ENCODE measurements around the gene ILDR2.
A peak's percentile ranks its signal among the peaks of the same experiment; 100 is the strongest.
"Not testable (repeated sequence)": the region's sequence is repeated elsewhere in the genome, so short reads cannot be mapped to it uniquely, and the experiment has no call there.

ILDR2 gene

GRCh38 chr1:166889776-166890175 is 85.6 kb downstream of the ILDR2 start:
- no peak for DNase-seq (ENCODE audit: low read depth in 2 of 2)

GRCh38 chr1:166888373-166889111 is 86.8 kb downstream of the ILDR2 start:
- DNase-seq (ENCODE audit: low read depth in 2 of 2) = no peak

- no peak for DNase-seq (ENCODE audit: low read depth in 2 of 2)
These were observed 90.4 kb downstream of the ILDR2 start for GRCh38 chr1:166884971-166885370.

- no peak for DNase-seq (ENCODE audit: low read depth in 2 of 2)
These were observed 91.2 kb downstream of the ILDR2 start for GRCh38 chr1:166884040-166884642.

GRCh38 chr1:166882893-166883292 is 92.4 kb downstream of the ILDR2 start:
- DNase-seq (ENCODE audit: low read depth in 2 of 2) = no peak

- DNase-seq (ENCODE audit: low read depth in 2 of 2) = not testable (repeated sequence)
These were observed 97.0 kb downstream of the ILDR2 start for GRCh38 chr1:166878173-166878917.

GRCh38 chr1:166876540-166876838 is 98.9 kb downstream of the ILDR2 start:
- no peak for DNase-seq (ENCODE audit: low read depth in 2 of 2)

- DNase-seq (ENCODE audit: low read depth in 2 of 2) = peak; percentile 97
These were observed 99.4 kb downstream of the ILDR2 start, which contains the start of gene TADA1 for GRCh38 chr1:166875734-166876539. TADA1 (minus strand) TSS chr1:166876264; CDS start chr1:166876233, 31 bp downstream.

GRCh38 chr1:166875302-166875733 is 100.0 kb downstream of the ILDR2 start:
- DNase-seq (ENCODE audit: low read depth in 2 of 2) = no peak

- DNase-seq (ENCODE audit: low read depth in 2 of 2) = no peak
These were observed 100.9 kb downstream of the ILDR2 start for GRCh38 chr1:166874464-166874863.

- DNase-seq (ENCODE audit: low read depth in 2 of 2) = no peak
These were observed 104.8 kb downstream of the ILDR2 start for GRCh38 chr1:166870584-166870983.

- no peak for DNase-seq (ENCODE audit: low read depth in 2 of 2)
These were observed 105.8 kb downstream of the ILDR2 start for GRCh38 chr1:166869318-166870099.

GRCh38 chr1:166868639-166869038 is 106.7 kb downstream of the ILDR2 start:
- DNase-seq (ENCODE audit: low read depth in 2 of 2) = no peak

- DNase-seq (ENCODE audit: low read depth in 2 of 2) = no peak
These were observed 109.4 kb downstream of the ILDR2 start for GRCh38 chr1:166865926-166866325.

GRCh38 chr1:166859597-166859996 is 115.7 kb downstream of the ILDR2 start:
- no peak for DNase-seq (ENCODE audit: low read depth in 2 of 2)

GRCh38 chr1:166858726-166859419 is 116.5 kb downstream of the ILDR2 start:
- no peak for DNase-seq (ENCODE audit: low read depth in 2 of 2)
